ENCODE results near the gene SLC4A11. TPM values are rescaled to one million over a fixed set of nuclear protein-coding genes. Genes with fewer than 3 reads are reported as not detected.
"Not testable (repeated sequence)": the region's sequence is repeated elsewhere in the genome, so short reads cannot be mapped to it uniquely, and the experiment has no call there.

The SLC4A11 gene
- total RNA-seq, 1 donor from 2014 or later, result 3.2 TPM

DNA sequence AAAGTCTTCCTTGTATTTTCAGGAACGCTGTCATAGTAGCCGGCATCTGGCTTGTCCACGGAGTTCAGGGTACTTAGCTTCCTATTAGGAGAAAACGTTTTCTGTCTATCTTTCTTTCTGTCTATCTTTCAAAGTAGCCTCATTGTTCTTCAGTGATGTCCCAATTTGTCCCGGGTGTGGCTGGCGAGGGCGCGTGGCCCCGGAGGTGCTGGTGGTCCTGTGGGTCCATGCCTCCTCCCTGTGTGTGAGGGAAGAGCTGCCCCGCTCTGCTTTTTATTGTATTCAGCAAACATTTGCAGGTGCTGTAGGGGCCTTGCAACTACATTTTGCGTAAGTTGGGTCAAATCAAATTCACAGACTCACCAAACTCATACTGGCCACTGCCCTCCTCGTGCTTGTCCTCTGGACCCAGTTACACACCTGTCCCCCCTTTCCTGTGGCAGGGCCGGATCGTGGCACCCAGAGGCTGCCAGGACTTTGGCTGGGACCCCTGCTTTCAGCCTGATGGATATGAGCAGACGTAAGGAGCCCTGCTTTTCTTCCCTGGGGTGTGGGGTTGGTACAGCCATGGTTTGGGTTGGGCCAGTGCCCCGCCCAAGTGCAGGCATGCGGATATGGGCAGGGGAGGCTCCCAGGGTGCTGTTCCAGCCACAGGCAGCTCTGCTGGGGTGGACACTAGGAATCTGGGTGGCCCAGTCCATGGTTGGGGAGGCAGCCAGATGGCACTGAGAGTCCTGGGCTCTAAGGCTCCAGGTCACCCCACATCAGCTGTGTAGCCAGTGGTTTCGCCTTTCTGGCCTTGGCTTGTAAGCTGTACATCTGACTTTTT, 17.4 kb downstream of the SLC4A11 start:
- no peaks in the 10 kb centered on the region for H3K27me3 Mint-ChIP-seq (ENCODE audit: insufficient read depth)
- H3K27ac Mint-ChIP-seq, result no peak overlapping the region
- peaks cover 9% of the 10 kb centered on the region for H3K4me1 Mint-ChIP-seq (ENCODE audit: low read depth)
- H3K9me3 Mint-ChIP-seq, result no peaks in the 10 kb centered on the region
- intact Hi-C loops (cut with micrococcal nuclease), result no loop called here
- H3K4me3 Mint-ChIP-seq, result no peak overlapping the region
- no peak for DNase-seq (ENCODE audit: low spot score)
- peaks cover 16% of the 10 kb centered on the region for H3K36me3 Mint-ChIP-seq (ENCODE audit: low read depth)

DNA sequence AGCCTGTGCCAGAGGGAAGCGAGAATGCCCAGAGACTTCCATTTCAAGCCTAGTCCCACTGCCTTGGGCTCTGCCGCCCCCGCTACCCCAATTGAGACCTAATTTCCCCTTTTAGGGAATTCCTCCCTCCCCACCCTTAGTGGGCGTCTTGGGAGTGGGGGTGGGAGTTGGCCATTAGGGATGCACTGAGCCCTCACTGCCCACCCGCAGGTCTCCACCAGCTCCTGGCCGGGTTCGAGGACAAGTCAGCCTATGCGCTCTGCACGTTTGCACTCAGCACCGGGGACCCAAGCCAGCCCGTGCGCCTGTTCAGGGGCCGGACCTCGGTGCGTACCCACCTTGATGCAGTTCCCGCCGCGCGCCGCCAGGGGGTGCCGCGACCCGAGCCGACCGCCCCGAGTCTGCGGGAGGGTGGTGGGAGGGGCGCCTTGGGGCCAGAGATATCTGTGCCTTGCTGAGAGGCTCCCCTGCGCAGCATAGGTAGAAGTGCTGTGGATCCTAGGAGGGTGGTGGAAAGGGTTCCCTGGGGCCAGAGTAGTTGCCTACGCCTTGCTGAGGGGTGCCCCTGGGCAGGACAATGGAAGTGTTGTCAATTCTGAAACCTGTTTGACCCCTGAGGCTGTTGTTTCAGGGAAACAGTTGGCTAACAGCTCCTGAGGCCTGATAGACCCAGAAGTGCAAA, 20.5 kb downstream of the SLC4A11 start:
- peak; percentile 63 for DNase-seq (ENCODE audit: low spot score)
- peaks cover 21% of the 10 kb centered on the region for H3K36me3 Mint-ChIP-seq (ENCODE audit: low read depth)
- no peak overlapping the region for H3K4me3 Mint-ChIP-seq
- no peak overlapping the region for H3K27ac Mint-ChIP-seq
- intact Hi-C loops (cut with micrococcal nuclease), result loop anchor here (1.0 kb wide), 2 partner anchors 58 to 98 kb away; no protein-coding TSS in a partner anchor
- peaks cover 6% of the 10 kb centered on the region for H3K4me1 Mint-ChIP-seq (ENCODE audit: low read depth)
- no peaks in the 10 kb centered on the region for H3K27me3 Mint-ChIP-seq (ENCODE audit: insufficient read depth)
- no peaks in the 10 kb centered on the region for H3K9me3 Mint-ChIP-seq

DNA sequence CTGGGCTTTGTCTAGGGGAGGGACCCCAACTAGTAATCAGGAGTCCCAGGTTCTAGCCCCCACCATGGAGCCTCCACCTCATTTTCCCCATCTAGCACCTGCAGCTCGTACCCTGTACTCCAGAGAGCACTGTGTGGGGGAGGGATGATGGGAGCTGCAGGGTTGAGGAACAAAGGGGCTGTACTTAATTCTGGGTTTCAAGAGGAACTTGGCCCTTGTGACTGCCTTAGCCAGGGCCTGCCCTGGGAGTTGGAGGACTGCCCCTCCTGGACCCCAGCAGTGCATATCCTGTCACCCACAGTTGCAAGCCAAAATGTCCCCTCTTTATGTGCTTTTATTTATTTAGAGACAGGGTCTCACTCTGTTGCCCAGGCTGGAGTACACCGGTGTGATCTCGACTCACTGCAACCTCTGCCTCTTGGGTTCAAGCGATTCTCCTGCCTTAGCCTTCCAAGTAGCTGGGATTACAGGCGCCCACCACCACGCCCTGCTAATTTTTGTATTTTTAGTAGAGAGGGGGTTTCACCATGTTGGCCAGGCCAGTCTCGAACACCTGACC, 23.6 kb downstream of the SLC4A11 start:
- H3K4me3 Mint-ChIP-seq; H3K4me1 Mint-ChIP-seq (ENCODE audit: low read depth); intact Hi-C loops (cut with micrococcal nuclease); H3K27ac Mint-ChIP-seq; DNase-seq (ENCODE audit: low spot score); H3K27me3 Mint-ChIP-seq (ENCODE audit: insufficient read depth); H3K9me3 Mint-ChIP-seq: not testable (repeated sequence)
- H3K36me3 Mint-ChIP-seq (ENCODE audit: low read depth), result peaks cover 16% of the 10 kb centered on the region

DNA sequence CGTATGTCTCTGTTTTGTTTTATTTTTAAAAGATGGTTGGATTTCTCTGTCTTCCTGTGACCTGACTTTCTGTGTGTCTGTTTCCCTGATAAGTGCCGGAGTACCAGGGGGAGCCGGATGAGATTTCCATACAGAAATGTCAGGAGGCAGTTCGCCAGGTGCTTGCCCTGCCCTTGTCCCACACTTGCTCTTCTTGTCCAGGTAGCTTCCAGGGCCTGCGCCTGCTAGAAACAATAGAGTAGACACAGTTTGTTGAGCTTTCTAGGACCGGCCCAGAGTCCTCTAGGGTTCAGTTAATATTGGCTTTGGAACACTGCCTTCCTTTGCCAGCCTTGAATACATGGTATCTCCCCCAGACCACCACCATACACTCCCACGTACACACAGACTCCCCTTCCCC, 25.8 kb downstream of the SLC4A11 start:
- H3K27me3 Mint-ChIP-seq (ENCODE audit: insufficient read depth), result no peaks in the 10 kb centered on the region
- peaks cover 19% of the 10 kb centered on the region for H3K36me3 Mint-ChIP-seq (ENCODE audit: low read depth)
- H3K9me3 Mint-ChIP-seq, result no peaks in the 10 kb centered on the region
- DNase-seq (ENCODE audit: low spot score), result no peak
- no peak overlapping the region for H3K27ac Mint-ChIP-seq
- peaks cover 8% of the 10 kb centered on the region for H3K4me1 Mint-ChIP-seq (ENCODE audit: low read depth)
- H3K4me3 Mint-ChIP-seq, result no peak overlapping the region
- intact Hi-C loops (cut with micrococcal nuclease), result no loop called here

DNA sequence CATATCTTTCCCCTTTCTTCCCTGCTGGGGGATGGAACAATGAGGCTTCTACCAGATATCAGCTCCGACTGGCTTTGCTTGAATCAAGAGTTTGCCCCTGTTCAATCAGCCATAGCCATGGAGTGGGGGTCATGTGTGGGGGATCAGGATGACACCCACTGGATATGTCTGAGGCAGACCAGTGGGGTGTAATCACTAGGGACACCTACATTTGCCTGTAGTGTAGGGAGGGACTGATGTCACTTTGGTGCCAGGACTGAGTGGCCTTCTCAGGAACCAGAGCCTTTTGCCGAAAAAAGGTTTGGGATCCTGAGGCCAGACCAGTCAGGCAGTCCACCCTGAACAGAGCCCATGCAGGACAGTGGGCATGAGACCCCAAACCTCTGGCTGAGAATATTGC, 28.6 kb downstream of the SLC4A11 start:
- Mint-ChIP-seq H3K9me3 (no peaks in the 10 kb centered on the region), H3K4me3 (peak overlapping the region; percentile 97), H3K36me3 (ENCODE audit: low read depth) (peaks cover 19% of the 10 kb centered on the region), H3K27me3 (ENCODE audit: insufficient read depth) (no peaks in the 10 kb centered on the region), H3K27ac (peak overlapping the region; percentile 8), H3K4me1 (ENCODE audit: low read depth) (peaks cover 8% of the 10 kb centered on the region)
- DNase-seq (ENCODE audit: low spot score), result no peak
- intact Hi-C loops (cut with micrococcal nuclease), result no loop called here

DNA sequence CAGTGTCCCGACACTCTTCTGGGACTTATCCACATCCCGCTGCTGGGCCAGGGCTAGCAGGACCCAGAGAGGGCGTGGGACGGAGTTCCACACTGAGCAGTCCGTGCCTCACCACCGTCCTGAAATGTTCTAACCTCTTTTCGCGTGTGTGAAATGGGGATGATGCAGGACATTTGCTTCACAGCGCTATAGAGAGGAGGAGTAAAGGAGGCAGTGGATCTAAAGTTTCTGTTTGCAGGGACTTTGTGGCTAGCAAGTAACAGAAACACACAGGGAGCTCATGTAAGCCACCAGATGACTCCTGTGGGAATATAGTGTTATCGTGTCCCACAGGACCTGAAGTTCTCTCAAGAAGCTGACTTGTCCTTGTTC, 29.1 kb downstream of the SLC4A11 start:
- Mint-ChIP-seq H3K9me3 (no peaks in the 10 kb centered on the region), H3K4me3 (peak overlapping the region; percentile 97), H3K4me1 (ENCODE audit: low read depth) (peaks cover 8% of the 10 kb centered on the region), H3K27me3 (ENCODE audit: insufficient read depth) (no peaks in the 10 kb centered on the region), H3K27ac (peak overlapping the region; percentile 93), H3K36me3 (ENCODE audit: low read depth) (peaks cover 19% of the 10 kb centered on the region)
- intact Hi-C loops (cut with micrococcal nuclease), result loop anchor here (1.0 to 10.0 kb wide), 4 partner anchors 37 to 335 kb away; partner anchors contain the start of genes ATRN, FASTKD5, LZTS3 and PTPRA
- no peak for DNase-seq (ENCODE audit: low spot score)

DNA sequence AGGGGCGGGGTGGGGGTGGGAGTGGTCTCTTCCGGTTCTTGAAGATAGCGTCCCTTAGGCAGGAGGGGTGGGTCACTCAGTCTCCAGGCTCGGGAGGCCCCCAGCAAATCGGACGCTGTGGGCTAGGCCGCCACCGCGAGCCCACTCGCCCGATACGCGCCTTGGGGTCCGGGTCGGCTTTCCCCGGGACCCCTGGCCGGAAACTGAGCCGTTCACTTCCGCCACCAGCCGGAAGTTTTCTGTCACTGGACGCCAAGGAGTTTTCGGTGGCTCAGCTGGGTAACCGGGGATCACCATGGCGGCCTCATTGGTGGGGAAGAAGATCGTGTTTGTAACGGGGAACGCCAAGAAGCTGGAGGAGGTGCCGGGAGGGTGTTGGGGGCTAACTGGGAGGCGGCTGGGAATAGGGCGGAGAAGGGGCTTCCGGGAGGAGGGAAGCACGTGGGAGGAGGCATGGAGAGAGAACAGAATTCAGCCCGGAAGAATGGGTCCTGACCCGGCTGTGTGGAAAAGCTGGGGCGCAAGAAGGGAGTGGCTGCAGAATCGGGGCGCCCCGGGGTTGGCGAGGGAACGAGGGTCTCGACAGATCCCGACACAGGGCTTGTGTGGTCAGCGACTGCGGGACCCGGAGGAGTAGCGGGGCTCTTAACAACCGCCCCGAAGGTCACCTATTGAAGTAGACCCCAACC, 29.6 kb downstream of the SLC4A11 start, which contains the start of gene ITPA:
ITPA (plus strand) TSS at position 242 of the 689 bp plus-strand sequence; CDS start at position 296, 54 bp downstream.
- DNase-seq (ENCODE audit: low spot score), result peak; percentile 58
- Mint-ChIP-seq H3K27me3 (ENCODE audit: insufficient read depth) (no peaks in the 10 kb centered on the region), H3K4me1 (ENCODE audit: low read depth) (peaks cover 12% of the 10 kb centered on the region), H3K9me3 (no peaks in the 10 kb centered on the region), H3K36me3 (ENCODE audit: low read depth) (peaks cover 19% of the 10 kb centered on the region), H3K4me3 (peak within 1 kb of the TSS; percentile 97), H3K27ac (peak within 1 kb of the TSS; percentile 93)
- intact Hi-C loops (cut with micrococcal nuclease), result loop anchor here (1.0 to 10.0 kb wide), 4 partner anchors 36 to 335 kb away; partner anchors contain the start of genes ATRN, FASTKD5, LZTS3 and PTPRA

DNA sequence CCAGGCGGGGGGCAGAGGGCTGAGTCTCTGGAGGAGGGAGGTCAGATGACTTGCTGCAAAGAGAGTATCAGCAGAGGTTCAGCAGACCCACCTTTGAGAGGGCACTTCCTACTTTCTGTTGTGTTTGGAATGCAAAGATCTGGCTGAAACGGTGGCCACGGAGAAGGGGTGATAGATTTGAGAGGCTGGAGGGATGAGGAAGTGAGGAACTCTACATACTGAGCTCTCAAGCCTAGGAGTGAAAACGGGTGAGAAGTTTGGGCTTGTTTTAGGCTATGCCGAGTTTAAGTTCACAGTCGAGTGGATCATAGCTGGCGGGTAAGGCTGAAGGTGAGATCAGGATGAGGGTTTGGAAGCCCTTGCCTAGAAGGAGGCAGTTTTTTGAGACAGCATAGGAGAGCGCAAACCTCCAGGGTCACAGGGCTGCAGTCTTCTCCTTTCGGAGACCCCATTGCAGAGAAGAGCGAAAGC, 30.2 kb downstream of the SLC4A11 start:
- DNase-seq (ENCODE audit: low spot score), result no peak
- H3K27me3 Mint-ChIP-seq (ENCODE audit: insufficient read depth), result no peaks in the 10 kb centered on the region
- peak overlapping the region; percentile 93 for H3K27ac Mint-ChIP-seq
- peak overlapping the region; percentile 97 for H3K4me3 Mint-ChIP-seq
- H3K4me1 Mint-ChIP-seq (ENCODE audit: low read depth), result peaks cover 14% of the 10 kb centered on the region
- peaks cover 16% of the 10 kb centered on the region for H3K36me3 Mint-ChIP-seq (ENCODE audit: low read depth)
- intact Hi-C loops (cut with micrococcal nuclease), result loop anchor here (1.0 to 10.0 kb wide), 4 partner anchors 36 to 334 kb away; partner anchors contain the start of genes ATRN, FASTKD5, LZTS3 and PTPRA
- H3K9me3 Mint-ChIP-seq, result no peaks in the 10 kb centered on the region

DNA sequence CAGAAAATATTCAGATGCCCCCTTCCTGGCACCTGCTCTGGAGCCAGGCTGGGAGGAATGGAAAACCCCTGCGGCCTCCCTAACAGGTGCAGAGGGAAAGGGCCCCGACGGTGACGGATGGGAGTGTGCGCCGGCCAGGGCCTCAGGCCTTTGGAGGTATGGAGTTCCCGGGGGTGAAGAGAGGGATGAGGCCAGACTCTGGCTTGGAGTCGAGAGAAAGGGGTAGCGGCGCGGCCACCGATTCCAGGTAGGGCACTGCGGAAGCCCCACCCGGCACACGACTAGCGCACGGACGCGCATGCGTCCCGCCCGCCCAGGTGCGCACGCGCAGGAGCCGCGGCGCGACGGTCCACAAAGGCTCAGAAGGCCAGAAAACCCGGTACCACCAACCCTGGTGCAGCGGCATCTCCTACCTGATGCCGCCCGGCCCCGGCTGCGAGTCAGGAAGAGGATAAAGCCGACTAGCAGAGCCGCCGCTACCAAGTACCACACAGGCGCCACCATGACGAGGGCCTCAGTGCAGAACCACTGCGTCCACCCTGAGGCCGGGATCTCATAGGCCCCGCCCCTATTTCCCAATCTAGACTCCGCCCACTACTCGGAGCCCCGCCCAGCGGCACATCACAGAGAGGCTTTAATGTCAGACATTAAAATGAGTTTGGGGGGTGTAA, 34.7 kb downstream of the SLC4A11 start, which contains the start of gene DDRGK1:
DDRGK1 (minus strand) TSS at position 559 of the 671 bp plus-strand sequence; CDS start at position 504, 55 bp downstream.
- Mint-ChIP-seq H3K36me3 (ENCODE audit: low read depth) (peaks cover 20% of the 10 kb centered on the region), H3K4me3 (peak within 1 kb of the TSS; percentile 96), H3K27me3 (ENCODE audit: insufficient read depth) (no peaks in the 10 kb centered on the region), H3K27ac (peak within 1 kb of the TSS; percentile 97), H3K9me3 (no peaks in the 10 kb centered on the region), H3K4me1 (ENCODE audit: low read depth) (peaks cover 23% of the 10 kb centered on the region)
- peak; percentile 86 for DNase-seq (ENCODE audit: low spot score)
- intact Hi-C loops (cut with micrococcal nuclease), result loop anchor here (1.0 to 10.0 kb wide), 6 partner anchors 31 to 563 kb away; partner anchors contain the start of genes ADISSP, ATRN, FASTKD5 and LZTS3

DNA sequence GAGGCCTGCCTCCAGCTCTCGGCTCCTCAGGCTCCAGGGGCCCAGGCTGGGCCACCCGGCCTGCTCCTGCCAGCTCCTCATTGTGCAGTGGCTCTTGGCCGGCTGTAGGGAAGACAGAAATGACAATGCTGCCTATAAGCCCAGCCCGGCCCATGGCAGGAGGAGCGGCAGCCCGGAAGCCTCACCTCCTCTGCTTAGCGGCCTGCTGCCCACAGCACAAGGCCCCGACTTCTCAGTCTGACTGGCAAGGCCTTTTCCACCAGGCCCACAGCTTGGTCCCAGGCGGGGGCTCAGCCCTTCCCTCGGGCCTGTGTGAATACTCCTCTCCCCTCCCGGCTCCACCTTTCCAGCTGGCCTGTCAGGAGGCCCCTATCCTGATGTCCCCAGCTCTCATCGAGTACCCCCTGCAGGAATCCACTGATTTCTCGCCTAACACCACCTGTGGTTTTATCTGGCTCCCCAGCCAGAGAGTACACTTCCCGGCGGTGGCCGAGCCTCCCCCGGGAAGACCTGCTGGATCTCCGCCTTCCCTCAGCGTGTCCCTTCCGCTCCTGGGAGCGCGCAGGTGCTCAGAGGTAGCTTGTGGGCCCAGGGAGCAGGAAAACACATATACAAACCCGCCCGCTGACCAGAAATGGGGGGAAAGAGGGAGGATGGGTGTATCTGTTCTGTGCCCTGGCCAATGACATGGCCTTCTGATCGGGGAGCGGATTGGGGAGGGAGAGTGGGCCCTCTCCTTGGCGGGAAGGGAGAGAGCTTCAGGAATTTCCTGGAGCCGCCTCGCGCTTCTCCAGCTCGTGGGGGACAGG, 35.5 kb downstream of the SLC4A11 start:
- peak overlapping the region; percentile 97 for H3K27ac Mint-ChIP-seq
- H3K27me3 Mint-ChIP-seq (ENCODE audit: insufficient read depth), result no peaks in the 10 kb centered on the region
- peaks cover 18% of the 10 kb centered on the region for H3K4me1 Mint-ChIP-seq (ENCODE audit: low read depth)
- intact Hi-C loops (cut with micrococcal nuclease), result loop anchor here (1.0 to 10.0 kb wide), 6 partner anchors 30 to 564 kb away; partner anchors contain the start of genes ADISSP, ATRN, FASTKD5 and LZTS3
- H3K36me3 Mint-ChIP-seq (ENCODE audit: low read depth), result peaks cover 22% of the 10 kb centered on the region
- no peaks in the 10 kb centered on the region for H3K9me3 Mint-ChIP-seq
- no peak for DNase-seq (ENCODE audit: low spot score)
- H3K4me3 Mint-ChIP-seq, result peak overlapping the region; percentile 96

DNA sequence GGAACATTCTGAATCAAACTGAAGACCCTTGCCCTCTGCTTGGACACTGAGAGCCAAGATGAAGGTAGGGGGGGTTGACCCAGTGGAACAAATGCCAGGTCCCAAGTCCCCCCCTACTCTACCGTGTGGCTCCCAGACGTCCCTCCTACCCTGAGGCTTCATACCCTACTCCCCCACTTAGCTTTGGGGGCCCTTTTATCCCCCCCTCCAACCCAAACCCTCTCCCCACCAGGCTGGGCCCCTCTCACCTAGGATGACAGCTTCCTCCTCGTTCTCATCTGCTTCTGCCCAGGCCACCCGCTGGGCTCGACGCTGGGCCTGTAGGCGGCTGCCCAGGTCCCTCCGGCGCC, 36.0 kb downstream of the SLC4A11 start:
- peaks cover 15% of the 10 kb centered on the region for H3K4me1 Mint-ChIP-seq (ENCODE audit: low read depth)
- DNase-seq (ENCODE audit: low spot score), result no peak
- H3K9me3 Mint-ChIP-seq, result no peaks in the 10 kb centered on the region
- intact Hi-C loops (cut with micrococcal nuclease), result loop anchor here (10.0 kb wide), 2 partner anchors 272 to 328 kb away; partner anchors contain the start of genes ATRN and PTPRA
- peaks cover 22% of the 10 kb centered on the region for H3K36me3 Mint-ChIP-seq (ENCODE audit: low read depth)
- peak overlapping the region; percentile 51 for H3K4me3 Mint-ChIP-seq
- no peaks in the 10 kb centered on the region for H3K27me3 Mint-ChIP-seq (ENCODE audit: insufficient read depth)
- H3K27ac Mint-ChIP-seq, result no peak overlapping the region
